GM19023 (cell line): ENCODE measurements around the gene CETN2.
A peak's percentile ranks its signal among the peaks of the same experiment; 100 is the strongest.
"Not testable (repeated sequence)": the region's sequence is repeated elsewhere in the genome, so short reads cannot be mapped to it uniquely, and the experiment has no call there.

Experiments used
- ATAC-seq: cut with Tn5 transposase; IDR thresholded peaks from one replicate; pipeline ENCODE4 v1.9.1; 2021; ENCODE audit warnings: mild to moderate bottlenecking, moderate library complexity; ENCODE audit not compliant: unreplicated experiment

CETN2 gene

DNA sequence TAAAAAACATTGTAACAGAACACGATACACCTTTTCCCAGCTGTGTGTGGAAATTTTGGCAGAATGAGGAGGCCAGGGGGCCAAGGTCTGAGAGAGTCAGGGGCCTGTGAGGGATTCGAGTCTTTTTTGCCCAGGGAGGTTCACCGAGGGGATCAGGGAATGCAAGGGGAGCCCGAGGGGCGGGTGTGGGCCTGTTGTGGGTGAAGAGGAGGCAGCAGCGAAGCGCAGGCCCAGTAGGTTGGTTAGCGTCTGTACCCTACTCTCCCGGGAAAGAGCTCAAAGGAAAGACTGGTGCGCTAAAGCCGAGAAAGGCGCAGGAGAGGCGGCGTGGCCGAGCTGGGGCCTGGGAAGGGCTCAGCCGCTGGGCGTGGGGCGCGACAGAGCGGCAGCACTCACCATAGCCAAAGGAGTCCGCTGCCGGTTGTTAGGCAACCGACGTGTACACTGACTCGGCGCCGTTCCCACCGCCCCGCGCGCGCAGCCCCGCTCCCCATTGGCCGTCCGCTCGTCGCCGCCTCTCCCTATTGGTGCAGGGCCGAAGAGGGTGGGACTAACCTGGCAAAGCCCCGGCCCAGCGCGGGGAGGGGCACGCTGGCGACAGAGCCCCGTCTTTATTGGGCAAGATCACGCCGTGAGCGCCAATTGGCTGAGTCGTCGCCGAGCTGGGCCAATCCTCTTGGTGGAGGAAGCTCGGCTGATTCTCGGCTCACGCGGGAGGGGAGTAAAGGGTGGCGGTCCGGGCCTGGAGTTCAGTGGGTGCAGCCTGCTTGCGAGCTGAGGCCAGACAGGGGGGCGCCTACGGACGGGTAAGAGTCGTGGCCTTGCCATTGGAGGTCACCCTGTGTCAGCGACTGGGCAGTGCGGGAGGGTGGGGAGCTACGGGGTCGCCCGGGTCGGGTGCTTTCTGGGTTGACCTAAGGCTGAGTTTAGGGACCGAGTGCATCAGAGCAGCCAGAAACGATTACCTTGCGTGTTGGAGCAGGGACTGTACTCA, at the start of gene CETN2, which contains the start of gene NSDHL:
TSS of gene CETN2 (minus strand) at position 446 of the 994 bp plus-strand sequence. CDS start at position 399, 47 bp downstream.
TSS of gene NSDHL (plus strand) at position 752 of the 994 bp plus-strand sequence. CDS start 15,262 bp downstream, outside the sequence.
- peak; percentile 99 for ATAC-seq

DNA sequence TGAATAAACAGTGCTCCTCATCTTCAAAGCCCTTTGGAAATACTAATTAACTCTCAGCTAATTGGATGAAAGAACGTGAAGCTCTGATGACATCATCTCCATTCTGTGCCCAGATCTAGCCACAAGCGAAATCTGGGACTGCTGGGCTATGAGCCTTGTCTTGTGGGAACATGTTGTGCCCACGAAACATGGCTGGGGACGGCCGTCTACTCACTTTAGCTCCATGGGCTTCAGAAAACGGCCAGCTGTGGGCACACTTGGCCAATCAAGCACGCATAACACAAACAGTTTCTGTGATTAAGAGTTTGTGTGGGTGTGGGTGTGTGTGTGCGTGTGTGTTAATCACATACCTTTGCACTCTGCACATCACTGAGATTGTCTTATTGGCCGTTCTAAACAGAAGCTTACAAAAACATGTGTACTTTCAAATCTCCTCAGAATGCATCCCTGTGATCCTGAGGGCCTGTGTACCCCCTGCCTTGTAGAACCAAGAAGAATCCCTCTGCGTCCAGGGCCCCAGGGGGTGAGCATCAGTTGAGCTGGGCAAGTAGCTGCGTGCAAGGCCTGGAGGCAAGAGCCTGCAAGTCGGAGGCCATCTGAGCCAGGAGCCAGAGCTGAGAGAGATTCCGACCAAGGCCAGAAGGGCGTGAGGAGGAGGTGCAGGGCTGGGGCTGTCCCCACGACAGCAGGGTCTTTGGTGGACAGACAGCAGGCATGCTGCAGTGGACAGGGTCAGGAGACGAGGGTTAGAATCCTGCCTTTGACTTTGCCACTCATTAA, 48.6 kb upstream of the CETN2 start:
- ATAC-seq, result no peak

DNA sequence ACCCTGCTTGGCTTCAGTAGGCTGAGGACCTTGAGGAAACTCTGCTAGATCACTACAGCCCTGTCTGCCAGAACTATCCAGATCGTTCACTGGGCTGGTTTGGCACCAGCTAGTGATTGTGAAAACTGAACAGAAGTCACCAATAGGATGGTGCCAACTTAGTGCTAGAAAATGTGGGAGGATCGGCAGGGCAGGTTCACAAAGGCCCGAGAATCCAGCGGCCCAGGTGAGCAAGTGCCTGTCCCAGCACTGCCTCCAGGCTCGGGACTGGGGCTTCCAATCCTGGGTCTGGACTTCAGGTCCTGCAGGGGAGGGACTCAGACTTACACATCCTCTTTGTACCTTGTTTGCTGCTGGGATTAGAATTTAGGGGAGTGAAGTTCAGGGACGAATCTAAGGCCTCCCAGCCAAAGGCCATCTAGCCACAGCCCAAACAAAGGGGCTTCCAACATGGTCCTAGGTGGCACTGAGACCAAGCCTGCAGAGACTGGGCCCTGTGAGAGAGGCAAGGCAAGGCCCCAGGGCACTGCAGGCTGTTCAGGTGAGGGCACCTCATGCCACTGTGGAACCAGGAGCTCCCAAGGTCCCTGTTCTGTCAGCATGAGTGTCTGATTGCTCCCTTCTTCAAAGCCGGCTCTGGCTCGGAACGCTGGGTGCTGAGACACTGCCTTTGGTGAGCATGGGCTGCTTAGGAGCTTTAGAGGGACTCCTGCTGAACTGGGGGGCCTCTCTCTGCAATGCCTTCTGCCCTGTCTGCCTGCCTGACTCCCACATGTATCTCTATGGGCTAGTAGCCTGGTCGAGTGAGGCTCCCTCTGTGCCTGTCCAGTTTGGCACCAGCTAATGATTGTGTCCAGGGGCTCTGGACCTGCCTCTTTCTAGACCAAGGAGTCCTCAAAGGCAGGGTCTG, 46.6 kb upstream of the CETN2 start:
- ATAC-seq, result no peak

DNA sequence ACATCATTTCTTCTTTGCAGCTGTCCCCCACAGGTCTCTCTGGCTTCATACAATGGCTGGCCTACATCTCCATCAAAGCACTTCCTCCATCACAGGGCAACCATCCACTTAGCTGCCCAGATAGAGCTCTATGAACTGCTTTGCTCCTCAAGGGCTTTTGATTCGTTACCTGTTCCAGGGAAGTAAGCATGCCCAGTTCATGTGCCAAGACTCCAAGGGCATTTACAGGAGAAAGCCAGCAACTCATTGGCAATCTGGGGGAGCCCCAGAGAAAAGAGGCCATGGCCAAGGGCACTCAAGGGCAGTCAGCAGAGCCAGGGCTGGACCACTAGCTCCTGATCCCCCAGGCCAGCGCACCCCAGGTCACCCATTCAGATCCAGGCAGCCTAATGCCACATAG, 42.8 kb upstream of the CETN2 start:
- ATAC-seq, result no peak

DNA sequence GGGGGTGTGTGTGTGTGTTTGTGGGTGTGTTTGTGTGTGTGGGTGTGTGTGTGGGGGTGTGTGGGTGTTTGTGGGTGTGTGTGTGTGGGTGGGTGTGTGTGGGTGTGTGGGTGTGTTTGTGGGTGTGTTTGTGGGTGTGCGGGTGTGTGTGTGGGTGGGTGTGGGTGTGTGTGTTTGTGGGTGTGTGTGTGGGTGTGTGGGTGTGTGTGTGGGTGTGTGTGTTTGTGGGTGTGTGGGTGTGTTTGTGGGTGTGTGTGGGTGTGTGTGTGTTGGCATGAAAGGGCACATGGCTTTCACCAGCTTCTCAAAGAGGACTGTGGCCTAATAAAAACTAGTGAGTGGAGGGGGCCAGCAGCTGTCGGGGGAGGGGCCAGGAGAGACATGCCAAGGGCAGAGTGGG, 42.0 kb upstream of the CETN2 start:
- ATAC-seq, result no peak

DNA sequence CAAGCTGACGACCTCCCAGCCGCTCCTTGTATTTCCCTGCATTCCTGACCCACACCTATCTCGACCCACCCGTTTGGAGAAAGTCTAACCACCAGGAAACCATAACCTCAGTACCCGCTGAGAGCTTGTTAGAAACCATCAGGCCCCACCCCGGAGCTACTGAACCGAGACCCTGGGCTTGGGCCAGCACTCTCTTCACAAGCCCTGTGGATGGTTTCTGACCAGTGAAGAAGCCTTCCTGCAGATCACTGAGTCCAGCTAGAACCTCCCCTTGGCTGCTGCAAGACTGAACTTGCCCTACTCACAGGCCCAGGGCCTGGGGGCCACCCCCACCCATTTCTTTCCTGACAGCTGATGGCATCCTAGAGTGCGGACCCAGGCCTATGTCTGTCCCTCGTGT, 40.7 kb upstream of the CETN2 start:
- ATAC-seq, result no peak

DNA sequence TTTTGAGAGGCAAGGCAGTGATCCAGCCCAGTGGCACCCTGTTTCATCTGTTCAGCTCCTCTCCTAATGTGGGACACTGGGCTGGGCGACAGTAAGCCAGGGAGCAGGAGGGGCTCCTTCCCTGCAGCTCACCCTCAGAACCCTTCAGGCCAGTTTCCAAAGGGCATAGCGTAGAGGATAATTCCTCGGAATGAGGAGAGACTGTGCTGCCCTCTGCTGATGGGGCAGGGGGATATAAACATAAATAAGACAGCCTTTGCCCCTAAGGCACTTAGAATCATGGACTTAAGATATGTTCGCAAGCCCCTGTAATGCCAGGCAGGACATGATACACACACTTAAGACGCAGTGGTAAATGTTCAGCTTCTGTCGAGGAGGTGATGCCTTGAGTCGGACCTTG, 39.4 kb upstream of the CETN2 start:
- ATAC-seq, result no peak

DNA sequence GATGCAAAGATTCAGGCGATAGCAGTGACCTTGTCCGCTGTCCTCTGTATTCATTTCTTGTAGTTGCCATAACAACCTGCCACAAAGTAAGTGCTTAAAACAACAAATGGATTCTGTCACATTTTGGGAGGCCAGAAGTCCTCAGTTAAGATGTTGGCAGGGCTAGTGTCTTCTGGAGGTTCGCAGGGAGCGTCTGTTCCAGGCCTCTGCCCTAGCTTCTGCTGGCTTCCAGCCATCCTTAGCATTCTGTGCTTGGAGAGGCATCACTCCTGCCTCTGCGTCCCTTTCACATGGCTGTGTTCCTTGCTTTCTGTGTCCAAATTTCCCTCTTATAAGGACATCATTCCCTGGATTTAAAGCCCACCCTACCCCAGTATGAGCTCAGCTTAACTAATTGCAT, 35.8 kb upstream of the CETN2 start:
- ATAC-seq, result no peak

DNA sequence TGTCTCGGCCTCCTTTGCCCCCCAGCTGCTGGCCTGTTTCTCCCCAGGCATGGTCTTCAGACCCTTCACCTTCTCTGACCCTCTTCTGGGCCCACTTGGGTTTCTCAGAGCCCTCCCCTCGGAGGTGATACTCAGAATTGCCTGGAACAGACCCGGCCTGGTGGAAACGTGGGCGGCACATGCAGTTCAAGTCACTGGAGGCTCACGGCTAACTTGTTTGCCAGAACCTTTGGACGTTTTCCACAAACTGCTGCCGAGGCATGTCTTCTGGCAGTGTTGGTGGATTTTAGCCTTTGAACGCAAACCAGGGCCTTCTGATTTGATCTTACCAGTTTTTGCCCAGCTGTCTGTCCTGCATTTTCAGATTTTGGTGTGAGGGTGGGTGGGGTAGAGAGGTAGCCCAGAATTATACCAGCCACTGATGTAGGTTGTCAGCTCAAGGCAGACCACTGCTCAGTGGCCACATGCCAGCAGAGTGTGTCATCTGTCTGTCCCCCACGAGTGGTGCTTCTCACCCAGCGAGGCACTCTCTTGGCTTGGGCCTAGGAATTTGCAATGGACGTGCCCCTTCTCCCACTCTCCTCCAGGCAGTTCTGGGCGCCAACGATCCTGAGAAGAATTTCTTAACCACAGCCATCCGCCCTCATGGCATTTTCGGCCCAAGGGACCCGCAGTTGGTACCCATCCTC, 34.8 kb upstream of the CETN2 start:
- ATAC-seq, result no peak

DNA sequence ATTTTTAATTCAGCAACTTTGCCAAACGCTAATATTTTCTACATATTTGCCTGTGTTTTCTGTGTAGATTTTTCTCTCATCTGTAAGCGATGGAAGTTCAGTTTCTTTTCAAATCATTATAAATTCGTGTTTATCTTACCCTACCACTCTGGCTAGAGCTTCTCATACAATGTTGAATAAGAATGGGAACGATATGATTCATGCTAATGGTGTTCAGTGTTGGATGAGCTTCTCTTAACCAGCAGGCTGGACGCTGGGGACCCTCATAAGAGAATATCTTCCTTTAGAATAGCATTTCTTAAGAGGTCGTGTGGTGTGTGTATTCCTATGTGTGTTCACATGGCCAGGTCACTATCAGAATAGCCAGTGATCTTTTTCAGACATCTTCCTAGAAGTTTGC, 31.3 kb upstream of the CETN2 start:
- no peak for ATAC-seq

DNA sequence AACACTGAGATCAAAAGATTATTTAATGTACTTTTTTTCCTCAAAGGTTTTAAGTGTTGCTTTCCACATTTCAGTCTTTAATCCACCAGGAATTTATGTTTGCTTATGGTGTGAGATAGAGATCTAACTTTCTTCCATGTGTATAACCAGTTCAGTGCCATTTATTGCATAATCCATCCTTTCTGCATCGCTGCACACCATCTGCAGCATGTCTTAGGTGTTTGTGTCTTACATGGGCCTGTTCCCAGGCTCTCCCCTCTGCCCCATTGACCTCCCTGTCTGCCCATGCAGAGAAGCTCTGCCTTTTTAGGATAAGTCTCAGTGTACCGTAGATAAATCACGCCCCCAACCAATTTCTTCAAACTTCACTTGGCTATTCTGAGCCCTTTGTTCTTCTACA, 30.6 kb upstream of the CETN2 start:
- no peak for ATAC-seq

DNA sequence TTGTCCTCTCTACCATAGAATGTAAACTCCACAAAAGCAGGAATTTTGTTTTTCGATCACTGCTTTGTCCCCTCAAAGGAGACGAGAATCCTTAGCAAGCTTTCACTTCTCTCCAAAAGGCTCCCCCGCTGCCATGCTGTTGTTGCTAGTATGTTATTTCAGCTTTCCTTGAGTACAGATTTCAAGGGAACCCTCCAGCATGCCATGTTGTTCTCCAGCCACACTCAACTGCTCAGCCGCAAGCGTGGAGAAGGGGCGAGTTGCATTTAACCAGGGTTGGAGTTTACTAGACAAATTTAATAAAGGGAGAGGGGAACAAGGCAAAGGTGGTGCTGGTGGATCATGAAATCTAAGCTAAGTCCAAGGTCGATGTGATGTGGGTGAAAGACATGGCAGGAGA, 23.4 kb upstream of the CETN2 start:
- no peak for ATAC-seq

DNA sequence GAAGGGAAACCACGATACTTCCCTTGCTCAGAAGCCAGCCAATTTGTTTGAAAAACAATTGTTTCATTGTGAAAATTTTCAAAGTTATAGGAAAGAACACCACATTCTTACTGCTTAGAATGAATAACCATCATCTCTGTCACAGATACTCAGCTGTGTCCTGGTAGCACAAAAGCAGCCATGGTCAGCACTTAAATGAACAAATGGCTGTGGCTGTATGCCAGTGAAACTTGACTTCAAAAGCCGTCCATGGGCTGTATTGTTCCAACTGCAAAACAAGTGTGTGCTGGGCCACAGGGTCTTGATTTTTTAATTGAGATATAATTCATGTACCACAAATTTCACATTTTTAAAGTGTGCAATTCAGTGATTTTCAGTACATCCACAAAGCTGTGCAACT, 19.9 kb upstream of the CETN2 start:
- no peak for ATAC-seq

DNA sequence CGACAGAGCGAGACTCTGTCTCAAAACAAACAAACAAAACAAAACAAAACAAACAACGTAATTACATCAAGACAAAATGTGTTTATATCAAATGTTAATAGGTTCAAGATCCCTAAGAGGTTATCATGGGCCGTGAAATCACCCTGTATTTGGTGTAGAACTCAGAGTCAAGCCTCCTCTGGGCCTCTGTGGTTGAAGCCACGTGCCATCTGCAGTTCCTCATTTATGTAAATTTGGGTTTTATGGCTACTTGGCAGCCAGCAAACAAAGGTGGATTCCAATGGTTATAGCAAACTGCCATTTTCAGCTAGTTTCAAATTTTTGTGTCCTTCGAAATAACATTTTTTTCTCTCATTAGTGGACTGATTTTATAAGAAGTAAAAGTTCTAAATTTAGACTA, 16.7 kb upstream of the CETN2 start:
- ATAC-seq, result no peak

DNA sequence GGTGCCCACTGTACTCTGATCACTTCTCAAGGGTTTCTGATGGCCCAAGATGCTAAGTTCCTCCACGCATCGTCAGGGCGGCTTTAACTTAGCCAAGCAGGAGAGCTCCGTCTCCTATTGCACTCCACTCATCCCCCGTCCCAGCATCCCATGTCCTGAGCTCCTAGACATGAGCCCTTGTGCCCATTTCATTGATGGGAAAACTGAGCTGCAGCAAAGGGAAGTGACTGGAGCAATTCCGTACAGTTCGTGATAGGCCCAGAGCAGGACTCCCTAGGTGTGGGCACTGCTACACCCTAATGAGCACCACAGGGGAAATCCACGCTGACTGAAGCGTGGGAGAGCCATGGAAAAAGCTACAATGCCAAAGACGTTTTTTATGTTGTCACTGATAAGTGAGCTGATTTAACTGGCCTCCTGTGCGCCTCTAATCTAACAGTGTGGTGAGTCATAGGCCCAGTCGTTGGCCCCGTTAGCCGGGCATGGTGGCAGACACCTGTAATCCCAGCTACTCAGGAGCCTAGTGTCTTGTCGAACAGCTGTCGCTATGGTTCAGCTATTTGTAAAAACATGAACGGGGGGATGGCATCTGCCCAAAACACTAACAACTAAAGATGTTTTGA, 15.2 kb upstream of the CETN2 start:
- no peak for ATAC-seq

DNA sequence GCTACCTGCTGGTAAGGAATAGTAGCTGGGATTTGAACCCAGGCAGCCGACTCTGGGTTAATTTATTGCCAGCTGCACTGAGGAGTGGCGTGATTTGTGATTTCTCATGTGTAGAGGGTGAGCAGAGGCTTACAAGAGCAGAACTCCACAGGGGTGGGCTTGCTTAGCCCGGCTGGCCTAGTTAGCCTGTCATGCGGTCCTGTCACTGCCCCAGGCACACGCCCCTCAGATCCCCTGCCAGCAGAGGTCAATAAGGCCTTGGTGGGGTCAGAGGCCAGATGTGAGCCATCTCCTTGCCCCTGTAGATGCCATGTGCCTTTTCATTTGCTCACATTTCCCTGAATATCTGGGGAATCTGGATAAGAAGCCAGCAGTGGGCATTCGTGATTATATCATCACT, 13.7 kb upstream of the CETN2 start:
- ATAC-seq, result no peak

DNA sequence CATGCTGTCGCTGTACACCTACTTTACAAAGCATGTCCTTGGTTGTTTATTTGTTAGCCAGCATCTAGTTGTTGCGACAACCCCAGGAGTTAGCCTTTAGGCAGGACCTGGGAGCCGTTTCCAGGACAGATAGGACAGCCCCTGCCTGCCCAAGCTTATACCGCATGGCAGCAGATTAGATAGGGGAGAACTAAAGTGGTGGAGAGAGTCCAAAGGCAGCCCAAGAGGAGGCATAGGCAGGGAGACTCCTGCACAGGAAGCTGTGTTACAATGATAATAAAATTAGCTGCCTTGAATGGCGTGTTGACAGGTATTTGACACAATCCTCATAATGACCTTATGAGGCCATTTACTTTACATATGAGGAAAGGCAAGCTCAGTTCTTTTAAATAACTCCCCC, 13.3 kb upstream of the CETN2 start:
- ATAC-seq, result no peak

DNA sequence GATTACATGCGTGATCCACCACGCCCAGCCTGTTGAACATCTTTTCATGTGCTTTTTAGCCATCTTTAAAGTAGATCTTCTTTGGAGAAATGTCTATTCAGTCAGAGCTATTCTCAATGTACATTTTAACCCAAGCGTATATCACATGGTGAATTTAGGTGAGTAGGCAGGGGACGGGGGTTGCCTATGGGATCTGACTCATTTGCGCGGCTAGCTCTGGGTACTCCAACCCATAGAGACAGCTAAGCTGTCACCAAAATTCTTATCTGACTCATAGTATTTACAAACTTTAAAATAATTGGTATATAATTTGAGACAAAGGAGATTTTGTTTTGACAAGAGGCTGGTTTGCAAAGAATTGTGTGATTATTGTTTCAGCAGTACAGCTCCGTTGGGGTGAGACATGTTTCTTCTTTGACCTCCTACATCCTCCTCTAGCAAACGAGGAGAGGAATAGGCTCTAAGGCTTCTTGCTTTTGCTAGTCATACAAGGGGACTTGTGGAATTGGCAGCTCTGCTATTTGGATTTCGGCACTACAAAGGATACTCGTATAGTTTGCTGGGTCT, 12.3 kb upstream of the CETN2 start:
- no peak for ATAC-seq

DNA sequence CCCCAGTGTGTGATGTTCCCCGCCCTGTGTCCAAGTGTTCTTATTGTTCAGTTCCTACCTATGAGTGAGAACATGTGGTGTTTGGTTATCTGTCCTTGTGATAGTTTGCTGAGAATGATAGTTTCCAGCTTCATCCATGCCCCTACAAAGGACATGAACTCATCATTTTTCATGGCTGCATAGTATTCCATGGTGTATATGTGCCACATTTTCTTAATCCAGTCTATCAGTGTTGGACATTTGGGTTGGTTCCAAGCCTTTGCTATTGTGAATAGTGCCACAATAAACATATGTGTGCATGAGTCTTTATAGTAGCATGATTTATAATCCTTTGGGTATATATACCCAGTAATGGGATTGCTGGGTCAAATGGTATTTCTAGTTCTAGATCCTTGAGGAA, 4.9 kb upstream of the CETN2 start:
- ATAC-seq, result not testable (repeated sequence)
